GM10266 (cell line): ENCODE measurements around the gene TDRKH.
"Not testable (repeated sequence)": the region's sequence is repeated elsewhere in the genome, so short reads cannot be mapped to it uniquely, and the experiment has no call there.

Source experiments
- DNase-seq: peaks from one replicate; pipeline ENCODE4 v3.0.0; 2012; ENCODE audit errors: extremely low spot score
- TF ChIP-seq, protein P1 (sequence below): IDR thresholded peaks from 2 replicates; pipeline ENCODE4 v1.5.1; 2012; ENCODE audit warnings: mild to moderate bottlenecking, low read depth; ENCODE audit not compliant: control insufficient read depth, insufficient read depth; ENCODE audit errors: missing control alignments

The TDRKH gene

DNA sequence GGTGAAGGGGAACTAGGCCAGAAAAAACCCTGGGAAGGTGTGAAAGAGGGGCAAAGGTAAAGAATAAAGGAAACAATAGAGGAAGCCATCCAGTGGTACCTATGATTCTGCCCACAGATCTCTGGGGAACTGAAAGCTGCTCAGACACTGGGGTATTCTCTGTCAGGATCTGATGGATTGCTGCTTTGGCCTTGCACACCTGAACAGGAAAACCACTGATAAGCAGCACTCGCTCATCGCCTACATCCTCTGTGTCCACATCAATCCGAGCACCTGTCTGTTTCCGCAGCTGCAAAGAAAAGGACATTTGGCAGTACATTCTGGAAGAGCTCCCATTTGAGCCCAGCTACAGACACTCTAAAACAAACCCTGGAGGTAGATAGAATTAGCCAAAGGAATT, 10.4 kb downstream of the TDRKH start:
- no peak for DNase-seq
- TF ChIP-seq, protein P1, sequence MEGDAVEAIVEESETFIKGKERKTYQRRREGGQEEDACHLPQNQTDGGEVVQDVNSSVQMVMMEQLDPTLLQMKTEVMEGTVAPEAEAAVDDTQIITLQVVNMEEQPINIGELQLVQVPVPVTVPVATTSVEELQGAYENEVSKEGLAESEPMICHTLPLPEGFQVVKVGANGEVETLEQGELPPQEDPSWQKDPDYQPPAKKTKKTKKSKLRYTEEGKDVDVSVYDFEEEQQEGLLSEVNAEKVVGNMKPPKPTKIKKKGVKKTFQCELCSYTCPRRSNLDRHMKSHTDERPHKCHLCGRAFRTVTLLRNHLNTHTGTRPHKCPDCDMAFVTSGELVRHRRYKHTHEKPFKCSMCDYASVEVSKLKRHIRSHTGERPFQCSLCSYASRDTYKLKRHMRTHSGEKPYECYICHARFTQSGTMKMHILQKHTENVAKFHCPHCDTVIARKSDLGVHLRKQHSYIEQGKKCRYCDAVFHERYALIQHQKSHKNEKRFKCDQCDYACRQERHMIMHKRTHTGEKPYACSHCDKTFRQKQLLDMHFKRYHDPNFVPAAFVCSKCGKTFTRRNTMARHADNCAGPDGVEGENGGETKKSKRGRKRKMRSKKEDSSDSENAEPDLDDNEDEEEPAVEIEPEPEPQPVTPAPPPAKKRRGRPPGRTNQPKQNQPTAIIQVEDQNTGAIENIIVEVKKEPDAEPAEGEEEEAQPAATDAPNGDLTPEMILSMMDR: no peak

GRCh38 chr1:151777317-151777716, 13.0 kb downstream of the TDRKH start:
- TF ChIP-seq, protein P1: no peak
- no peak for DNase-seq

GRCh38 chr1:151776665-151777062, 13.6 kb downstream of the TDRKH start:
- TF ChIP-seq, protein P1: no peak
- DNase-seq: no peak

GRCh38 chr1:151775894-151776664, 14.2 kb downstream of the TDRKH start:
- DNase-seq: no peak
- TF ChIP-seq, protein P1: no peak

- DNase-seq: no peak
- TF ChIP-seq, protein P1: no peak
Observed at GRCh38 chr1:151774256-151774922, 15.9 kb downstream of the TDRKH start.

GRCh38 chr1:151773702-151774101, 16.6 kb downstream of the TDRKH start:
- DNase-seq: no peak
- TF ChIP-seq, protein P1: no peak

DNA sequence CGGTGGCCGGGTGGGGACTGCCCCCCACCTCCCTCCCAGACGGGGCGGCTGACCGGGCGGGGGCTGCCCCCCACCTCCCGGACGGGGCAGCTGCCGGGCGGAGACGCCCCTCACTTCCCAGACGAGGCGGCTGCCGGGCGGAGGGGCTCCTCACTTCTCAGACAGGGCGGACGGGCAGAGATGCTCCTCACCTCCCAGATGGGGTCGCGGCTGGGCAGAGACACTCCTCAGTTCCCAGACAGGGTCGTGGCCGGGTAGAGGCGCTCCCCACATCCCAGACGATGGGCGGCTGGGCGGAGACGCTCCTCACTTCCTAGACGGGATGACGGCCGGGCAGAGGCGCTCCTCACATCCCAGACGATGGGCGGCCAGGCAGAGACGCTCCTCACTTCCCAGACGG, 21.0 kb downstream of the TDRKH start:
- not testable (repeated sequence) for DNase-seq

DNA sequence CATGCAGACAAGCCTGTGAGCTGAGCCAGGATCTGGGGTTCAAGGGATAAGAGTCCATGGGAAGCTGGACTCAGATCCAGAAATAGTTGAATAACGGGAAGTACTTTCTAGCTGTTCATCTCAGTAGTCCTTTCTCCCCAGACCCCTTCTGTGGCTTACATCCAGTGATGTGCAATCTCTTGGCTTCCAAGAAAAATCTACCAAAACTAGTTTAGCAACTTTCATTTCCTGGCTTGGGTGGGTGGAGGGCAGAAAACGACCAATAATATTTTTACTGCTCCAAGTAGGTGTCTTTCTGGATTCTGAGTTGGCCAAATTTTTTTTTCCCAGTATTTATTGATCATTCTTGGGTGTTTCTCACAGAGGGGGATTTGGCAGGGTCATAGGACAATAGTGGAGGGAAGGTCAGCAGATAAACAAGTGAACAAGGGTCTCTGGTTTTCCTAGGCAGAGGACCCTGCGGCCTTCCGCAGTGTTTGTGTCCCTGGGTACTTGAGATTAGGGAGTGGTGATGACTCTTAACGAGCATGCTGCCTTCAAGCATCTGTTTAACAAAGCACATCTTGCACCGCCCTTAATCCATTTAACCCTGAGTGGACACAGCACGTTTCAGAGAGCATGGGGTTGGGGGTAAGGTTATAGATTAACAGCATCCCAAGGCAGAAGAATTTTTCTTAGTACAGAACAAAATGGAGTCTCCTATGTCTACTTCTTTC, 21.8 kb downstream of the TDRKH start:
- not testable (repeated sequence) for DNase-seq
